GM19324 (cell line): Measurements from ENCODE around the gene FOXI1.
"Not testable (repeated sequence)": the region's sequence is repeated elsewhere in the genome, so short reads cannot be mapped to it uniquely, and the experiment has no call there.

ENCODE experiments used
- ATAC-seq: cut with Tn5 transposase; IDR thresholded peaks from one replicate; pipeline ENCODE4 v1.9.1; 2021; ENCODE audit warnings: mild to moderate bottlenecking, moderate library complexity; ENCODE audit not compliant: unreplicated experiment, low FRiP score

The FOXI1 gene

DNA sequence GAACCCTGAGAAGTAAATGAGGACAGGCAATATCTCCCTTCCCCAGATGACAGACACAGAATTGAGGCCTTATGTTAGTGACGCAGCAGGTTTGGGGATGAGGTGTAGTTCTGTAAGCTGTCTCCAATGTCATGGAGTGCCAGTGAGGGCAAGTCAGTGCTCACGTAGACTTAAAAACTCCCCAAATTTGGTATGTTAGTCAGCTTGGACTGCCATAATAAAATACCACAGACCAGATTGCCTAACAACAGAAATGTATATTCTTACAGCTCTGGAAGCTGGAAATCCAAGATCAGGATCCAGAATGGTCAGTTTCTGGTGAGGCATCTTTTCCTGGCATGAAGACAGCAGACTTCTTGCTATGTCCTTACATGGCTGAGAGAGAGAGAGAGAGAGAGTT, 14.9 kb downstream of the FOXI1 start:
- ATAC-seq = no peak

DNA sequence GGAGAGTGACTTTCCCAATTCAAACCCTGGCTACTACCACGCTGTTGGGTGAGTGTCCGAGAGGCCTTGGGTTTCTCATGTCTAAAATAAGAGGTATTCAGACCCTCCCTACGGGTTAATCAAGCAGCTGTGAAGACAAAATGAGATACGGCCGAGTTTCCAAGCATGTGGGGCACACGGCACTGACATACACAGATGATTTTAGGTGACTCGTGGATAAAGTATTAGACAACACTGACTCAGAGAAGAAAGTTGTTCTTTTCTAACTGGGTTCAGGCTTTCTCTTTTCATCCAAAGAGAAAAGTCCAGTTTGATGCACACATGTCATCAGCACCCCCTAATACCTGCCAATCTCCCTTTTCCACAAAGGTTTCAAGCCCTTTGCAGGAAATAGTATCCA, 15.6 kb downstream of the FOXI1 start:
- ATAC-seq = no peak

DNA sequence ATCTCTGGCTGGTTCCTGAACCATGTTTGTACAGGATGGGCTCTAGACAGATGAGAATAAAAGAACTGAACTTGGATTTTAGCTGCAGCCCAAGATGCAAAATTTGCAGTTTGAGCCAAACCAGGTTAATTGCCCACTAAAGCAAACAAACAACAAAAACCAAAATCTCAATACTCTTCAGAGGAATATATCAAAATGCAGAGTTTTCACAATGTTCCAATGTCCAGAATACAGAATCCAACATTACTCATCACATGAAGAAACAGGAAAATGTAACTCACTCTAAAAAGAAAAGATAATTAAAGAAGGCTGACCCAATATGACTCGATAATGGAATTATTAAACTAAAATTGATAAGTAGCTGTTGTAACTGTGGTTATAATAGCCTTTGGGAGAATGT, 20.4 kb downstream of the FOXI1 start:
- no peak for ATAC-seq

DNA sequence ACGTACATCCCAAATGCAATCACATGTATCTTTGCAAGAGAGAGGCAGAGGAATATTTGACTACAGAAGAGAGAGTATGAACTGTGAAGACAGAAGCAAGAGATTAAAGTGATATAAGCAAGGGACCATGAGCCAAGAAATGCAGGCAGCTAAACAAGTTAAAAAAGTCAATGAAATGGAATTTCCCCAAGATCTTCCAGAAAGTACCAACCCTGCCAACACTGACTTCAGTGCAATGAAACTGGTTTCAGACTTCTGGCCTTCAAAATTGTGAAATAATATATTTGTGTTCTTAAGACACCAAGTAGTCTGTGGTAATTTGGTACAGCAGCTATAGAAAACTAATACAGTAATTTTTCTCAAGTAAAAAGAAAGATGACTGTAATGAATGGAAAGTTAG, 20.9 kb downstream of the FOXI1 start:
- no peak for ATAC-seq

DNA sequence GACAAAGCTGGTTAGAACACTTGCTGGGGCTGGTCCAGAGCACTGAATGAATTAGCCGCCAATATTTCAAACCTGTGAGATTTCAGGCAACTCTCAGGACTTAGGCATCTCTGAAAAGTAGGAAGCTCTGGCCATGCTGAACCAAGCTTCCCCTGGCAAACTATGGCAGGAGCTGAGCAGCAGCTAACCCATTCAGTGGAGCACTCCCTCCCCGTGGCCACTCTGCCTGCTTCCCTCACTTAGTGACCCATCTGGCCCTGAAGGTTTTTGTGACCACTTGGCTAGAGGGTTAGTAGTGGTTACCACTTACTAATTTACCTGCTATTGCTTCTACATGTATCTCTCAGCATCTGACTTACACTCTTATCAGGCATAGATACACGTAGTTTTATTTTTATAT, 25.5 kb downstream of the FOXI1 start:
- ATAC-seq = no peak

DNA sequence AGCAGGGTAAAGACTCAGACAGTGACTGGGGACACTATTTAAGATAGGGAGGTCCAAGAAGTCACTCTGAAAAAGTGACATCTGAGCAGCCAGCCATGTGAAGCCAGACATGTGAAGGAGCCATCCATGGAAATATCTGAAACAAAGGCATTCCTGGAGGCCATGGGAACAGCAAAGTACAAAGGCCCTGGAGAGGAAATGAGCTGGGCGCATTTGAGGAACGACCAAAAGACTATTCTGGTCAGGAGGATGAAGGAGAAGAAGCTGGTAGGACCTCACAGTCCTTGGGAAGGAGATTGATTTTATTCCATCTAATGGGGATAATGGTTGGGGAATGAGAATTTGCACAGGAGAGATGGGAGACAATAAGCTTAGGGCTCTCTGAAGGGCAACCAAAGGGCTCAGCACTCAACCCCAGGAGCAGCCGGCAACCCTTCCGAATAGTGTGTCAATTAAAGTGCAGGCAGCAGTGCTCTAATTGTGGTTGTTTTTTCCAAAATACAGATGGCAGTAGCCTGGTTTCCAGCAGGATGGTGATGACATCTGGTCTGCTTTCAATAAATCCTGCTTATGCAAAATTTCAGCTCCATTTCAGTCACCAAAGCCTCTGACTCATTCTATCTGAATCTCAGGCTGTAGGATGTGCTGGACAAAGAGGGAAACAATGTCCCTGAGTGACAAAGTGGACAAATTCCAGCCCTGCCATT, 26.7 kb downstream of the FOXI1 start:
- ATAC-seq = no peak

DNA sequence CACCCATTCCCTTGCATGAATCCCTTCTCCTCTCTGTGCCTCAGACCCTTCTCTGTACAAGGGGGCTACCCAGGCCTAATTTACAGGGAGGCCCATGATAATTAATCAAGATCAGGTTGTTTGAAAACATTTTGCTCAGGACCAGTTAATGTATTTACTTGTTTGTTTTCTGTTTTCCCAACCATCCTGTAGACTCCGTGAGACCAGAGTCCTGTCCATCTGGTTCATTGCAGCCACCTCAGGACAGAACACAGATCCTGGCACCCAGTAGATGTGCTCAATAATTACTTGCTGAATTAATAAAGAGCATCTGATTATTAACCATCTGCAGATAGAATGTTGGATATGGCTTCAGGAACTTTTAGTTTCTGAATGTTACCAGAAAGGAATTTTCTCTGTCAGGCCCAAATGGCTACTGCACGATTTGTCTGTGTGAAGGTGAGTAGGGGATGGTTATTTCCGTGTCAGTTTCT, 27.3 kb downstream of the FOXI1 start:
- no peak for ATAC-seq

DNA sequence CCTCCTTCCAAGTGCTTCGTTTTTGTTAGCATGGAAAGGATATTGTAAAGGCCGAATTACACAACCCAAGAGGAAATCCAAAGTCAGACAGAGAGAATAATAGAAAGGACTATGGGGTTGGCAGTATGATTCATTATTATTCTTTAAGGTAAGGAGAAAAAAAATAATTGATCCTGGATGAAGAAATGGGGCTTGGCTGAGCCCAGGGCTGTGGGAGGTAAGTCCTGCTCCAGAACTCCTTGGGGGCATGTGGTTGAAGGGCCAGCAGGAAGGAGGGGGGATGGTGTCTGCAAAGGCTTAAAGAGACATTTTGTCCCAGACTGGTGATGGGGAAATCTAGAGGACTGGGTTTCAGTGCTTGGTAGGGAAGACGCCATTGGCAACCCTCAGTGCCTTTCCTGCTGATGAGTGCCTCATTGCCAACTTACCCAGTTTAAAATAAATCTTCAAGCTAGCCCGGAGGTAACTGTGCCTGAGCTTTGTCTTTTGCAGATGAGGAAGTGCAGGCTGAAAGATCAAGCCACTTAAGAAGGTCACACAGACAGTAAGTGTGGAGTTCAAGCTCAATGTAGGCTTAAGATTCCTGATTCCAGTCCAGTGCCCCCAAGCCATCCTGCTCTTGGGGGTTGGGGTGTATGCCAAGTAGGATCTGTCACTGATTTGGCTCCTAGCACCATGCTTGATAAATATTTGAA, 30.2 kb downstream of the FOXI1 start:
- no peak for ATAC-seq

DNA sequence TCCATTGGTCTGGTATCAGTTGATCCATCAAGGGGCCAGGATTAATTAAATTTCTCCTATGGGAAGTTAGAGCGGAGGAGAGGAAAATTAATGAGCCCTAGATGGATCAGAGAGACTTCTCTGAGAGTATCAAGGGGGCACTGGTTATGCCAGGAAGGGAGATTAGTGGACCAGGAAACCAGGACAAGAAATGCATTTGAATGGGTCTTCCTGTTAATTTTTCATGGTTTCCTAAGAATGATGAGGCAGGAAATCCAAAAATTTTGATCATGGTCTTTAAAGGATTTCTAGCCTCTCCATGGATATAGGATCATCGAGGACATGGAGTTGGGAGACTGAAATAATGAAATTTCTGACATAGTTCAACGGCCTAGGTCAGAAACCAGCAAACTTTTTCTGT, 30.8 kb downstream of the FOXI1 start:
- ATAC-seq = no peak

DNA sequence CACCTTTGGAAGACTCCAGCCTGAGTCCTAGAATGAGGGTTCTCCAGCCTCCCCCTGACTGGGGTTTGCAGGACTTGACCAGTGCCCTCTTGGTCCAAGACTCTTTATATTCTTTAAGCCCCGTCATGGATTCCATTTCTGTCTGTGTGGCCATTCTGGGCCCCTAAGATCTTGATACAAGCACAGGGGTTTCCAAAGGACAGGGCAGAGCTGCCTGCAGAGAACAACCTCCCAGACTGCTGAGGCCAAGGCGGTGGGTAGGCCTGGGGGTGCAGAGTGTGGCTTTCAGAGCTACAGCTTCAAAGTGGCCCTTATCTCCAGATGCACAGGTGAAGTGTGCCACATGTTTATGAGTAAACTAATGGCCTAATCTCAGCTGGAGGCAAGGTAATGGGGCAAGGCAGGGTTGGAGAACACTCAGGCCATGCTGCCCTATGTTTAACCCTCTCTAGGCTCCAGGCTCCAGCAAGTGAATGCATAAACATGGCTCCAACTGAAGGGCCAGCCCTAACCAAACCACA, 32.1 kb downstream of the FOXI1 start:
- ATAC-seq = no peak

DNA sequence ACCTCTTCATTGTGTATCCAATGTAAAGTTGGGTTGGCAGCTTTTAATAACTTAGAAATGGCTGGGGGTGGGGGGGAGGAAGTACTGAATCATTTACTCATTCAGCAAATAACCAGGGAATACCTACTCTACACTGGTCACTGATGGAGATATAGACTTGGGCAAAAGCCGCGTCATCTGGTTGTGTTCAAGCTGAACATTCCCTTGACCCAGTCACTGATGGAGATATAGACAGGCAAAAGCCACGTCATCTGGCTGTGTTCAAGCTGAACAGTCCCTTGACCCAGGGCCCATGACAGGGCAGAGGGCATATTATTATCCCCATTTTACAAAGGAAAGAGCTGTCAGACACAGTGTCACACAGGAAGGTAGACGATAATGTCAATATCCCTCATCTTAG, 32.6 kb downstream of the FOXI1 start:
- no peak for ATAC-seq

DNA sequence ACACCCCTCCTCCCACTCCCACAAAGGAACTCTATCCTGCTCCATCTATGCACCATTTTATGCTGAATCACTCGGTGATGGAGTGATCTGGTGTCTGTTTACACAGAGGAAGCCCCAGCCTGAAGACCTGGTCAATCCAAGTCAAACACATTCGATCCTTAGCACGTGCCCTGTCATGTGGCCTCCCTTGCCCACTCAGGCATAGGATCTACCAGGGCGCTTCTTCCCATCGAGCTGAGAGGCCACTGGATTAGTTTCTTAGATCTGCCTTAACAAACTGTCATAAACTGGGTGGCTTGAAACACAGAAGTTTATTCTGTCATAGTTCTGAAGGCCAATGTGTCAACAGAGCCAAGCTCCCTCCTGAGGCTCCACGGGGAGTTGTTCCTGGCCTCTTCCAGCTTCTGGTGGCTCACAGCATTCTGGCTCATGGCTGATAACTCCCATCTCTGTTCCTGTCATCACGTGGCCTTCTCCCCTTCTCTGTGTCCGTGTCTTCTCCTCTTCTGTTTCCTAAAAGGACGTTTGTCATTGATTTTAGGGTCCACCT, 34.2 kb downstream of the FOXI1 start:
- ATAC-seq = no peak

DNA sequence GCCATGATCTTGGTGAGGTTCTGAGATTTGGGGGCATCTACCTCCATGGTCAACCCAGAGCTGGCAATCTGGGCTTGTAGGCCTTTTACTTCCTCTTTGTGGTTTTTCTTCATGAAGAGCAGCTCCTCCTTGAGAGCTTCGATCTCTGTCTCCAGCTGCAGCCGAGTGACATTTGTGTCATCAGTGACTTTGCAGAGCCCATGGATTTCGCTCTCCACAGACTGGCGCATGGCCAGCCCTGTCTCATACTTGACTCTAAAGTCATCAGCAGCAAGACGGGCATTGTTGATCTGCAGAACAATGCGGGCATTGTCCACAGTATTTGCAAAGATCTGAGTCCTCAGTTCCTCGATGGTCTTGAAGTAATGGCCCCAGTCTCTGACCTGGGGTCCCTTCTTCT, 35.5 kb downstream of the FOXI1 start:
- ATAC-seq = not testable (repeated sequence)

DNA sequence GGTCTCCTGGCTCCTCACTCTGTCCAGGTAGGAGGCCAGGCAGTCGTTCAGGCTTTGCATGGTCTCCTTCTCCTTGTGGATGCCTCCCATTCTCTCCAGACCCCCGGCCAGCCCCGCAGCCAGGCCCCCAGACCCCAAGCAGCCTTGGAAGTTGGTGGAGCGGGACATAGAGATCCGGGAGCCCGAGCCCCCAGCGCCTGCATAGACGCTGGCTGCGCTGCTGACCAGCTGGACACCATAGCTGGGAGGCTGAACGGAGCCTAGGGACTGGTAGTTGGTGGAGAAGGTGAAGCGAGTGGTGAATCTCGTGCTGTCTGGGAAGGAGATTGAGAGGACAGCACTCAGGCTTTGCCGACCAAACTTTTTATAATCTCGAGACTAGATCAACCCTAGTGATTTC, 35.9 kb downstream of the FOXI1 start:
- ATAC-seq = no peak

DNA sequence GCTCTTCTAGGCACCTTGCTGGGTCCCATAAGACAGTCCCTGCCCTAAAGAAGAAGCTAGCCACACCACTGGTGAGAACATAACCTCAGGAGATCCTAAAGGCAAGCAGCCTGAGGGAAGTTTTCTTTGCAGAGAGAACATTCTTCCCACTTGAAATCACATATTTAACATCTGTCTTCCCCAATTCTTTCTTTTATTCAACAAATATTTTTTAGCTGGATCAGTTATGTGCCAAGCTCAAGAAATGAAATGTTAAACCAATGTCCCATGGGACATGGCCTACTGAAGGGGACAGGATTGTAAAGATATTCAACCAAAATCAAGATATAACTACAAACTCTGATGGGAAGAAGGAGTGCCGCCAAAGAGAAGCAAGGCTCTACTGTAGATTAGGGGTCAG, 36.5 kb downstream of the FOXI1 start:
- no peak for ATAC-seq

DNA sequence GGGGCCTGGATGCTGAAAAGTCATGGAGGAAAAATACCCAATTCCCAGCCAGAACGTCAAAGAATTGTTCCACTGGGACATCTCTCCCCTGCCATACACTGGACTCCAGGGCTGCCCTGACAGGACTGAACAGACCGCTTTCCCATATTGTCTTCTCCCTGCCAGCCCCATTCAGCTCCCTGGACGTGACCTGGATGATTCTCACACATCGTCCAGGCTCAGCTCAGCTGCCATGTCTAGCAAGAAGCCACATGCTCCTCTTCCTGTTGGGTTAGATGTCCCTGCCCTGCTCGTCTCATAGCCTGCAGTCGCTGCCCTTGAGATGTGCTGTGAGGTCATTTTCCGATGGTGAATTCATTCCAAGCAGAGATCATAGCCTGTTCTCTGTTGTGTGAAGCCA, 37.4 kb downstream of the FOXI1 start:
- ATAC-seq = no peak

DNA sequence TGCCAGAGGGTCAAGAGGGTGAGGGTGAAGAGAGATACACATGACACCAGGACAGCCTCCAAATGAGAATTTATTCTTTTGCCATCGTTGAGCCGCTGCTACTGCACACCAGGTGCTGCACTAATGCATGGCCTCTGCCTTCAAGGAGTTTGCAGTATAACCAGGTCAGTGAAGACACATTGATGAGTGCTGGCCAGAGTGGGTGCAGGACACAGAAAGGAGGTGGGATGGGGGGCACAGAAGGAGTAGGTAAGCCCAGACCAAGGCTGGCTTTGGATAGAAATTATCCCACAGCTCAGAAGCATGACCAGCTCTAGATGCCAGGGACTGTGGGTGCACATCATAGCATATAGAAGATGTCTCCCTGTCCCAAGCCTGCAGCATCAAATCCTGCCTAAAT, 38.0 kb downstream of the FOXI1 start:
- ATAC-seq = no peak

DNA sequence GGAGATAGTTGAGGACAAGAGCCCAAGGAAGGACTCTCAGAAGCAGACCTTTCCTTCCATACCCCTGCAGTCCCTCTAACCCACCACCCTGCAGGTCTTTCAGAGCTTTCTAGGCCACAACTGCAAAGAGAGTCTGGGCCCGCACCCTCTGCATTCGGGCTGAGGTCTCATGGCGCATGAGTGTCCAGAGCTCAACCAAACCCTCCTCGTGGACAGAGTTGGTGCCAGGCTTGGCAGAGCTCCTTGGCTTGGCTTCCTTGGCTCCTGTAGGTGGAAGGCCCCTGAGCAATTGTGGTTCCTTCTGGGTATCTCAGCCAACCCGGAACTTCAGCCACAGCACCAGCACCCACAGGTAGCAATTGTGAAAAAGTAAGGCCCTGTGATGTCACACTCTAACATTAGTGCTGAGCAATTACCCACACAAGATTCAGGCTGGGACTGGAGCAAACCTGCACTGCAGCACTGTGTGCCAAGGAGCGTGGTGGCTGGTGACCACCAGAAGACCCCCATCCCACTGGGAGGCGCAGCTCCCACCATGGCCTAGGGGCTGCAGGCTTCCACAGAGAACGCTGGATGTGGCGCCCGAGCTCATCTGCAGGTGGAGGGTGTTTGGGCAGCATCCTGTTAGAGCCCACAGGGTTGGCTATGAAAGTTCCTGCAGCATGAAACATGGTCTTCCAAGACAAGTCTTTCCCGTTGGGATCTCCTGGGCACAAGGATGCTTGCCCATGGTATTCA, 38.8 kb downstream of the FOXI1 start:
- ATAC-seq = no peak

DNA sequence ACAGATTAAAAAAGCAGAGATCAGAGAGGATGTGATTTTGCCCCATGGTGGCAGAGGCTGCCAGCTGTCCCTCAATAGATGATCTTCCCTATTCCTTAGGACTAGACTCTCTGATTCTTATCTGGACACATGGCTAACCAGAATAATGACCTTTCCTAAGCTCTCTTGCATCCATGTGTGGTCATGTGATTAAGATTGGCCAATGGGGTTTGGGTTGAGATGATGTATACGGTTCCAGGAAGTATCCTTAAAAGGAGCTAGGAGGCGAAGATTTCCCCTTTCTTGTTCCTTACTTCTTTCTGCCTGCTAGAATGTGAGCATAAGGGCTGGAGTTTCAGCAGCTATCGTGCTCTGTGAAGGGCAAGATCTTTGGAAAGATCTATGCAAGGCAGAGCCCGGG, 39.8 kb downstream of the FOXI1 start:
- ATAC-seq = no peak

DNA sequence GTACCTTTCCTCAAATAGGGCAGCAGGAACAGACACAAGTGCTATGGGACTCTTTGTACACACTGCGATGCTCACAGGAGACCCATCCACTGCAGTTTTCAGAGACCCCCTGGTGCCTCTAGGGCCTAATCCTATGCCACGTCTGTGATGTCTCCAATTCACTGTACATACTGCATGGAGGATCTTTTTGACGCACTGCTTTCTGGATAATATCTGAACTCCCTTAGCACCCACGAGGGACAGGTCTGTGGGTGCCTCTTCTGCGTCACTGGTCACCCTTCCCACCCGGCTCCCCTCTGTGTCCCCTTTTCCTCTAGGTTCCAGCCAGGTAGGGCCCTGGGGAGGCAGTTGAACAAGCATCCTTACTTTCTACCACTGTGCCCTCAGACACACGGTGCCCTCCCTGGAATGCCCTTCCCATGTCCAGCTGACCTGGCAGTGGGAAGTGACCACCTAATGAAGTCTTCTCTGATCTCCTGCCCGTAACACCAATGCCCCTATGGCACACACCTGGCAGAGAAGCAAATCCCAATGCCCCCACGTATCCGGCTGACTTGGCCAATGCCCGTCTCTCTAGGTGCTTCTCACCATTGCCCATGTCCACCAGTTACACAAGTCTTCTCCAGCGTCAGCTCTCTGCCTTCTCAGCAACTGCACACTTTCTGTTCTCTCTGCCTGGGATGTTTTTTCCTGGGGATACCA, 41.5 kb downstream of the FOXI1 start:
- no peak for ATAC-seq
